NCI-H345 treated with DMSO at 0.1 percent for 48 hours (cell line): Measurements from ENCODE around the gene MRGPRX4.

Source experiments
- DNase-seq: peaks from one replicate; lab custom pipeline; 2025; ENCODE audit not compliant: unreplicated experiment; lab: John Stamatoyannopoulos, UW

MRGPRX4 gene

GRCh38 chr11:18209058-18209457 lies 36.4 kb downstream of the MRGPRX4 start:
- DNase-seq, result no peak

- DNase-seq, result no peak
These were observed 48.7 kb downstream of the MRGPRX4 start for GRCh38 chr11:18221274-18221876.

GRCh38 chr11:18222814-18223421 lies 50.3 kb downstream of the MRGPRX4 start:
- DNase-seq, result no peak
